Hematopoietic multipotent progenitor cell (in vitro differentiated cells): ENCODE measurements around the gene MPV17. TPM values are rescaled to one million over a fixed set of nuclear protein-coding genes. Genes with fewer than 3 reads are reported as not detected.
"Not testable (repeated sequence)": the region's sequence is repeated elsewhere in the genome, so short reads cannot be mapped to it uniquely, and the experiment has no call there.

Experiments used
- DNase-seq, 3 donors: peaks; one replicate each; pipeline ENCODE4 v3.0.0-alpha.2; 2011 to 2015; ENCODE audit warnings: low read depth in 2 of 3, low spot score in 2 of 3
- total RNA-seq: library from RNA; depleted of rRNA; stranded (reverse); fragments of >200 nt; gene quantifications from one replicate; pipeline ENCODE4 v1.2.3, GENCODE V29; 2012

Gene MPV17
- total RNA-seq, 1 donor, result 85.4 TPM

DNA sequence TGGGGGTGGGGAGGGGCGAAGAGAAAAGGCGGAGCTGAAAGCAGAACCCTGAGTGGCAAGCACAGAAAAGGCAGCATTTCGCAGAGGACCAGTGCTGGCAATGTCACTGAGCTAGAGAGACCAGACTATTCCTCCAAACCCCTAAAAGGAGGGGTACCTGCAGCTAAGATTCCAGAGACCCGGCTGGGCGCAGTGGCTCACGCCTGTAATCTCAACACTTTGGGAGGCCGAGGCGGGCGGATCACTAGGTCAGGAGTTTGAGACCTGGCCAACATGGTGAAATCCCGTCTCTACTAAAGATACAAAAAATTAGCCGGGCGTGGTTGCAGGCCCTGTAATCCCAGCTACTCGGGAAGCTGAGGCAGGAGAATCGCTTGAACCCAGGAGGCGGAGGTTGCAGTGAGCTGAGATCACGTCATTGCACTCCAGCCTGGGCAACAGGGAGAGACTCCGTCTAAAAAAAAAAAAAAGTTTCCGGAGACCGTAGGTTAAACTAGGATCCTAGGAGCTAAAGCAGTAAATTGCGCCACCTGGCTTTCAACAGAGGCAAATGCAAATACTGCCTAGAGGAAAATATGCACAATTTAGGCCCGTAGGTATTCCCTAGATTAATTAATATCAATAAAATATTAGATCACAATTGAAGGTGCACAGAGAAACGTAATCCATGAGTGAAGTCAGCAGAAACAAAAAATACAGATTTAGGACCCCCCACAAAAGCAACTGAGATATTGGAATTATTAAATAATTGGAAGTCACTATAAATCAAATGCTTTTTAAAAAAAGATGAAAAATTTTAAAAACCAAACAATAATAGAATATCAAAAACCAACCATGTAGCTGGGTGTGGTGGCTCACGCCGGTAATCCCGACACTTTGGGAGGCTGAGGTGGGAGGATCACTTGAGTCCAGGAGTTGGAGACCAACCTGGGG, 19.5 kb downstream of the MPV17 start:
- peak in 2 of 3 donors; percentile 56 to 72 for DNase-seq

DNA sequence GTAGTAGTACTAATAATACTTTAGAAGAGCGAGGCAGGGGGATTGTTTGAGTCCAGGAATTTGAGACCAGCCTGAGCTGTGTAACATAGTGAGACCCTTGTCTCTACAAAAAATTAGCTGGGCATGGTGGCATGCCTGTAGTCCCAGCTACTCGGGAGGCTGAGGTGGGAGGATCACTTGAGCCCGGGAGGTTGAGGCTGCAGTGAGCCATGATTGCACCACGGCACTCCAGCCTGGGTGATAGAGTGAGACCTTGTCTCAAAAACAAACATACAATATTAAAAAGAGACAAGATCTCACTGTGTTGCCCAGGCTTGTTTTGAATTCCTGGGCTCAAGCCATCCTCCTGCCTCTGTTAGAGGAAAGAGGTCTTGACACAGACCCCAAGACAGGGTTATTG, 22.3 kb downstream of the MPV17 start:
- not testable (repeated sequence) for DNase-seq

DNA sequence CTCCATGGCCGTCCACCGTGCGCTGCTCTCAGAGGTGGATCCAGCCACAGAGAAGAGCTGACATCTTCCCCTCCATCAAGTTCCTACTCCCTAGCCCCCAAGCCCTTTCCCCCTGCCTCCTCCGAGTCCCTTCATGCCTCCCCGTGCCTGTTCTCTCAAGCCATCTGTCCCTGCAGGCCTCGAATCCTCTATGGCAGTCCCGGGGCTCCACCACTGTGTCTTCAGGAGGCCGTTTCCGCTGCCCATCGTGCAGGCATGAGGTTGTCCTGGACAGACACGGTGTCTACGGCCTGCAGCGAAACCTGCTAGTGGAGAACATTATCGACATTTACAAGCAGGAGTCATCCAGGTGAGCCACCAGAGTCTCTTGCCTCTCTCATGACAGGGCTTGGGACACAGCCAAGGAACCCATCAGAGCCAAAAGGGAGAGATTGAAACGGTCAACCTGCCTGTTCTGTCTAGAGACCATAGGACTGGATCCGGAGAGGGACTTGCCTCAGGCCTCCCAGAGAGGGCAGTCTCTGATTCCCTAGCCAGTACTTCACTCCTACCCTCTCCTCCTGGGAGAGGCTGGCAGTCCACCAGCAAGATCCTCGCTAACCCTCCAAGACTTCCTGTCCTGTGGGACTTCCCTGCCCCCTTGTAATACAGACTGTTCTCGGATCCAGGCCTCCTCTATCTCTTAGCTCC, 24.4 kb downstream of the MPV17 start:
- DNase-seq, result no peak

DNA sequence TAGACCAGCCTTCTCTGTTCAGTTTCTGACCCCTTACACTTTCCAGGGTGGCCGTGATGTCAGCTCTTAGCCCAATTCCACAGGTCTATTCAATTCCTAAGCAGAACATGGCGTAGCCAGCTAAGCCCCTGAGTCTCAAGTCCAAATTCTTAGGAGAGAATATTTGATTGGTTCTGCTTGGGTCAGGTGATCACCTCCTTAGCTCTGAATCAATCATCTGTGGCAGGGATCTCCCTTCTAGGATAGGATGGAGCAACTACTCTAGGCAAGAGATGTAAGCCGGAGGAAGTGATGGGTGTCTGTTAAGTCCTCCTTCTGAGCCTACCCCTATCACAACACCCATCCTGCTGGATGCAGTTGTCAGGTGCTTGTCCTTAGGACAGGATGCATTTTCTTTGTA, 25.7 kb downstream of the MPV17 start:
- no peak for DNase-seq

DNA sequence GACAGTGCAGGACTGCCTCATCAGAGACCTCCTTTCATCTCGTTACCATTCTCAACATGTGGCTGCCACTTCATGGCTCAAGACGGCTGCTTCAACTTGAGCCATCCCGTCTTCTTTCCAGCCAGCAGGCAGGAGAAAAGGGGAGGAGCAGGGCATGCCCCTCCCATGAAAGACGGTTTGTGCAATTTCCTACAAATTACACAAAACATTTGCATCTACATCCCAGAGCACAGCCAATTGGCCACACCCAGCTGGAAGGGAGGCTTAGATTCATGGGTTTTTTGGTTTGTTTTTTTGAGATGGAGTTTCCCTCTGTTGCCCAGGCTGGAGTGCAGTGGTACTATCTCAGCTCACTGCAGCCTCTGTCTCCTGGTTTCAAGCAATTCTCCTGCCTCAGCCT, 26.4 kb downstream of the MPV17 start:
- DNase-seq, result no peak

DNA sequence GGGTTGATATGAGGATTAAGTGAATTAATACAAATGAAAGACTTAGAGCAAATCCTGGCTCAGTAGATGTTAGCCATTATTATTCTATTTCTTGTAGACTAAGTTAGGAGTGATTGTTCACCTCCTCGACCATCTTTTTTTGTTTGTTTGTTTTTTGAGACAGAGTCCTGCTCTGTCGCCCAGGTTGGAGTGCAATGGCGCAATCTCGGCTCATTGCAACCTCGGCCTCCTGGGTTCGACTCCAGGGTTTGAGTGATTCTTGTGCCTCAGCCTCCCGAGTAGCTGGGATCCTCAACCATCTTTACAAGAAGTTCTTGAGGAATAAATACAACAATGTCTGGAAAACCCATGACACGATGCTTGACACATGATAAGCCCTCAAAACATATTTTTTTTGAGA, 28.0 kb downstream of the MPV17 start:
- DNase-seq, result no peak

DNA sequence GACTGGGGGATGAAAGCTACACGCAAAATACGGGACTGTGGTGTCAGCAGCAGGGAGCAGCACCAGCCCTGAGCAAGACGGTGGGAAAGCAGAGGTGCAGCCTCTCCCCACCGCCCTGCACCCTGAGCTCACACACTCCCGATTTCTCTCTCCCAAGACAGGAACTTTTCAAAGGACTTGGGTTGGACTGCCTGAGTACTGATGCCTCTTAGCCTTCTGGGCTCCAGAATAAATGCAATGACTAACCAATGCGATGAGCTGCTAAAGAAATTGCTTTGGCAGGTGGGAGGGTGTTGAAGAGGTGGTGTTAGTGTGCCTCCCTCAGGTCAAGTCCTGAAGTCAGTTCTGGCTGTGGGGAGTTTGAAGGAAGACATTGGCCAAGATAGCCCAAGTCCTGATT, 31.0 kb downstream of the MPV17 start:
- DNase-seq, result no peak

DNA sequence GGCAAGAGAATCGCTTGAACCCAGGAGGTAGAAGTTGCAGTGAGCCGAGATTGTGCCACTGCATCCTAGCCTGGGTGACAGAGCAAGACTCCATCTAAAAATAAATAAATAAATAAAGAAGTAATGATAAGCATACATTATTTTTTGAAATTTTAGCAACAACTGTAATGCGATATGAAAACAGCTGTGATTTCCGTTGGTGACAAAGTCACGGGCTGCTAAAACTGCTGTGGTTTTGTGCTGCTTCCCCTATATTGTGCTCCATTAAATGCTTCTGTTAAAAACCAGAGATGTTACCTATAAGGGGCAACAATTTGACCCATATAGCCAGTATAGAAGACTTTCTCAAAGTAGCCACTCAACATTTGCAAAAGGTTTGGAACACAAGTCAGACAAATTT, 32.3 kb downstream of the MPV17 start:
- DNase-seq, result peak in 1 of 3 donors; percentile 67

DNA sequence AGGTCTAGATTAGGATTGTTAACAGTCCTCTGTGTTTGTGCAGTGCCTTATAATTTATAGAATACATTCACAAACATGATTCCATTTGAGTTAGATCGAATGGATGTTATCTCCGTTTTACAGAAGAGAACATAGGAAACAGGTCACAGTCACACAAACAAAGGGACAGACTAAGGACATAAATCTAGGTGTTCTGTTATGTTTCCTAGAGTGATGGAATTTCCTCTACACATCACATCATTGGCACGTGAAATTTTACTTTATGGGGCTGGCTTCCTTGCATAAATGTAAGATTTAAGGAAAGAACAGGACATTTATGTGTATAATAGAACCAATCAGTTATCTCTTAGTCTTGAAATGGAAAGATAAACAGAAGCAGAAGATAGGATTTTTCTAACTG, 34.3 kb downstream of the MPV17 start:
- DNase-seq, result peak in 1 of 3 donors; percentile 31

DNA sequence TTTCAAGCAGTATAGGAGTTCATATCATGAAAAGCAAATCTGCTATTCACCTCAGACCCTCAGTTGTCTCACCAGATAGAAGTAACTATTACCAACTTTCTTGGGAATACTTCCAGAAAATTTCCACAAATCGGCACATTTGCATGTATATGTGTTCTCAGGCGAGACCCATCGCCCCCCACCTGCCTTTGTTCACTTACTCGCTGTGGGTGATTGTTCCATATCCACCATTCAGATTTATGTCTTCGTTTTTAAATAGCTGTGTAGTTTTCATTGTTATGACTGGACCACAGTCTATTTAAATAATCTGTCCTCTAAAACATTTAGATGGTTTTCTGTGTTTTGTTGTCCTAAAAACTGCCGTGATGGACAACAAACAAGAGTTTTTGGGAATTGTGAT, 37.4 kb downstream of the MPV17 start:
- DNase-seq, result no peak

DNA sequence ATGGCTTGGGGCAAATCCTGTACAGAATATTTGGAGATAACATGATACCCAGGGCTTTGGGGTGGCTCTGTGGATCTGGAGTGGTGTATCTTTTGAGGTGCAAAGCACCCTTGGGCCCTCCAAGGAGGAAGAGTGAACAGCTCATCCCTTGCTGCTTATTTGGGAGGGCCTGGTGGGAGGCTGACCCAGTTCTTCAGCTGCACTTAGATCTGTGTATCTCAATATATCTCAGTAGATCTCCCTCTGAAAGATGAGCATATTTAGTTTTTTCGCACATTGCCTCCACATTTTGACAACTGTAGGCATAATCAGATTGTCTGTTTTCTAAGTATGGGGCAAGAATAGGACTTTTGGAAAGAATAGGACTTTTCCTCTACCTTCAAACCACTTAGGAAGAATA, 37.9 kb downstream of the MPV17 start:
- DNase-seq, result no peak

DNA sequence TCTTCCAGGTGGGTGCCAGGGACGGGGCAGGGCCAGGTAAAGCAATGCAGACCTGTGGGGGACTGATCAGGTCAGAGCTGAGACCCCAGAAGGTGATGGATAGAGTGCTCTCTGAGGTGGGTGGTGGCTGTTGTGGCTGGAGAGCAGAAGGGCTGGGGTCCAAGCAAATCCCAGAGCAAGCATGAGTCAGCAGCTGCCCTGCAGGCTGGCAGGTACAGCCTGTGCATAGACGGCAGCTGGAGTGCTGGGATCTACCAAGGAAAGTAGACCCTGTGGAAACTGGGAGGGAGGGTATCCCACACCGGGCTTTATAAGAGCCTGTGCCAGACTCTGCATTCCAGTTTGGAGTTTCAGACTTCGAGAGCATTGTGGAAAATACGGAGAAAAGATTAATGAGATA, 40.0 kb downstream of the MPV17 start:
- DNase-seq, result no peak

DNA sequence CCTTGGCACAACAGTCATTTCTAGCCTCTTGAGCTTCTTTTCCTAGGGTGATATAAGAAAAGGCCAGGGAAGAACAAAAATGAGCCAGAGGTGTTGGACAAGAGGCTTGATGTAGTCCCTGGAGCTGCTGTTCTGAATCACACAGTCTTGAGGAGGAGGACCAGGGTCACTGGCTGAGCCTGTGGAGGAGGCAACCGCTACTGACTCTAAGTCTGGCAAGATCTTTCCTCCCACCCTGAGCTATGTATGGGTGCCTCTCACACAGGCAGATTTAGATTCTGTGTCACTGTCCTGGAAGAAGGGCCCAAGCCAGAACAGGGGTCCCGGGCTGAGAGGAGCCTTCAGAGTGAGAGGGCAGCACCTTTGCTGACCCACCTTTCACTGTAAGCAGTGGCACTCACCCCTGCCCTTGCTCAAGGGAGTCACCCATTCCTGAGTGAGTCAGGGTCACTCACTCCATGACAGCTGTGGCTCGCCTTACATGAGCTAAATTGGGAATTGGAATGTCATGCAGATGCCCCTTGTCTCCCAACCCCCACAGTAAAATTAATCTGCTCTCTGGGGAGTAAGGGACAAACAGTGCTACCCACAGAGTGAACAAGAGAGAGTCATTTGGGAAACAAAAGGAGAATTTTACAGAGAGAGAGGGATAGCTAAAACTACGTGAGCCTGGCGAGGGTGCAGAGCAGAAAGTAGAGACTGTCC, 40.9 kb downstream of the MPV17 start, which contains the start of gene TRIM54:
TSS of gene TRIM54 (plus strand) at position 575 of the 705 bp plus-strand sequence. CDS start 303 bp downstream, outside the sequence.
- no peak for DNase-seq

DNA sequence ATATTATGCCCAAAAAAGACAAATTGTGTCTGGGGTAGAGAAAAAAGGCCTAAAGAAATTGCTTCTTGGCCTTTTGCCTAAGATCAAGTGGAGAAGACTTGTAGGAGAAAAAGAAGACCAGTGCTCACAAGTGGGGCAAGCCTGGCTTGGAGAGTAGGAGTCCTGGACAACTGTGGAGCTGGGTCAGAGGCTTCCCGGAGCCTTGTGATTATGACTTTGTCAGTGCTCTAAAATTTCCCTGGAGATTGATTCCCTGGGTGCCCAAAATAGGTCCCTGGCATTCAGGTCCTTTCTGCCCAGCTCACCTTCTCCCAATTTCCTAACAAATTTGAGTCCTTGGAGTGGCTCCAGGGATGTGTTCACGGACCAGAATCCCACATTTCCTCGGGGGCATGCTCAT, 41.5 kb downstream of the MPV17 start:
- no peak for DNase-seq

DNA sequence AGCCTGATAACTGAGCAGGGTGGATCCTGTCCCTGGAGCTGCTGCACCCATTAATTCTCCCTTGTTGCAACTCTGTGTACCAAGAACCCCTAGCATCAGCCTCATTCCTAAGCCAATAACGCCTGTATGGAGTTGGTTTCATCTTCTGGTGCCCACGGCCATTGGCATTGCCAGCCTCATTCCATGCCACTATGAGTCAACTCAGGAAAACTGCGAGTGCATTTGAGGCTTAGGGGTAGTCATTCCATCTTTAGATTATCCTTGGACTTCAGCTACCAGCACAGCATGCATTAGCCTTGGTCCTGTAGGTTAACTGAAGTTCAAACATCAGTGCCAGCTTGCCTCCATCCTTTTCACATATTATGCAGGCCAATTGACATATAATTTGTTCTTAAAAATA, 42.1 kb downstream of the MPV17 start:
- no peak for DNase-seq

DNA sequence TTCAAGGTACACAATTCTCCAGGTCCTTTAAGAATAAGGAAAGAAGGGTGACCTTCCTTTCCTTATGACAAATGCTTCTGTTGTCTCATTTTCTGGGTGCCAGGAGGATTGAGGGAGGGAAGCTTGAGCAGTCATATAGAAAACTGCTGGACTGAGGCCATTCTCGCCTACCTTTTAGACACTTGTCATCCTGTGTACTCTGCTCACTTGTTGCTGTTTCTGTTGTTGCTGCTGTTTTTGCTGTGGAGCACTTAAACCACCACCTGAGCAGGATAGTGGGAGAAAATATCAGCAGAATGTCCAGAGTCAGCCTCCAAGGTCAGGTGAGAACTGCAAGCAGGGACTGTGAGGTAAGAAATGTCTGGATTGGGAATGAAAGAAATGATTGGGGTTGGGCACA, 44.9 kb downstream of the MPV17 start:
- no peak for DNase-seq

DNA sequence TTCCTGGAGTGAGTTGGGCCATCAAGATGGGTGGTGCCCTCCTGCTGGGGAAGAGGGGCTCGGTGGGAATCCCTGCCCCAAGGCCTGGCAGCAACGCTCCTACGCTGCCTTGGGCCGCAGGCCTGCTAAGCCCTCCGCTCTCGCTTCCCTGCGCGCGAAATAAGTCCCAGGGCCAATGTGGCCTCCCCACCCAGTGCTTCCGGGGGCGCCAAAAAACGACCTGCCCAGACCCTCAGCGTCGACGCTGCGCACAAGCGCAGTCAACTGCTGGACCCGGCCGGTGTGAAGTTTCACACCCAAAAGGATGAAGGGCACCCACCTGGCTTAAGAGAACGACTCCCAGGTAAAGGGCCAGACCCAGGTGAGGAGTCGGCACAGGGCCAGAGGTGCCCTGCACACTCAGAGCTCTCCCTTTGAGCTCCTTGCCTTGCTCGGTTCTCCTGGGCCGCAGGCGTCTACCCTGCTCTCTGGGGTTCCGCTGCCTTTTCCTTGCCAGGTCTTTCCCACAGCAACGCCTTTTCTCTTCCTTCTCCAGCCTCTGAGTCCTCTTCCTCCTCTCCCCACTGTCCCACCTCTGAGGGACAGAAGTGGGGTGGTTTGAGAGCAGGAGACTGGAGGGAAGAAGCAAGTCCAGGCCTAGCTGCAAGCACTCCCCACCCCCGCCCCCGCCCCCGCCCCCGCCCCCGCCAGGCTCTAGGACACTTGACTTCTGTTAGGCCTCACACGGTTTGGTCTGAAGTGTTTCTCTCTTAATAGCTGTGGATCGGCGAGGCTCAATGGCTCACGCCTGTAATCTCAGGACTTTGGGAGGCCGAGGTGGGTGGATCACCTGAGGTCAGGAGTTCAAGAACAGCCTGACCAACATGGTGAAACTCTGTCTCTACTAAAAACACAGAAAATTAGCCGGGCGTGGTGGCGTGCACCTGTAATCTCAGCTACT, 47.4 kb downstream of the MPV17 start, which contains the start of gene DNAJC5G:
TSS of gene DNAJC5G (plus strand) at position 223 of the 940 bp plus-strand sequence. CDS start 1,296 bp downstream, outside the sequence.
- no peak for DNase-seq

DNA sequence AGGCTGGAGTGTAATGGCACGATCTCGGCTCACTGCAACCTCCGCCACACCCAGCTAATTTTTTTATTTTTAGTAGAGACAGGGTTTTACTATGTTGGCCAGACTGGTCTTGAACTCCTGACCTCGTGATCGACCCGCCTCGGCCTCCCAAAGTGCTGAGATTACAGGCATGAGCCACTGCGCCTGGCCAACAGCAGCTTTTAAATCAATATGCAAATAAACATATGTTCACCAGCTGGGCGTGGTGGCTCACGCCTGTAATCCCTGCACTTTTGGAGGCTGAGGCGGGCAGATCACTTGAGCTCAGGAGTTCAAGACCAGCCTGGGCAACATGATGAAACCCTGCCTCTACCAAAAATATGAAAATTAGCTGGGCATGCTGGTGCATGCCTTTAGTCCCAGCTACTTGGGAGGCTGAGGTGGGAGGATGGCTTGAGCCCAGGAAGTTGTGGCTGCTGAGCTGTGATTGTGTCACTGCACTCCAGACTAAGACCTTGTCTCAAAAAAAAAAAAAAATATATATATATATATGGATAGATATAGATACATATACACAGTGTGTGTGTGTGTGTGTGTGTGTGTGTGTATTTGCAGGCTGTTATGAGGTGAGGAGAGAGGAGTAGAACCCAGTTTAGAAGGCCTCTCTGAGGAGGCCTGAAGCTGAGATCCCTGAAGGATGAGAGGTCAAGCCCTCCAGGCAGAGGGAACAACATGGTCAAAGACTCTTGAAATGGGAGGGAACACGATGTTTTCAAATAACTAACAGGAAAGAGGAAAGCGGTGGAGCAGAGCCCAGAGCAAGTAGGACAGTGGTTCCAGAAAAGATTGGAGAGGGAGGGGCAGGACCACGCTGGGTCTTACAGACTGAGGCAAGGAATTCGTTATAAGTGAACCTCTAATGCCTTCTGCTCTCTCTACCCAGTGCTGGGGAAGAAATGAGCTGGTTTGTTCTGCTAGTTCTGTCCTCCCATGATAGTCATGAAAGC, 50.1 kb downstream of the MPV17 start:
- DNase-seq, result not testable (repeated sequence)
